Left hindlimb (tissue), 1 donor: ENCODE measurements around the gene PAM.
A peak's percentile ranks its signal among the peaks of the same experiment; 100 is the strongest.
"Not testable (repeated sequence)": the region's sequence is repeated elsewhere in the genome, so short reads cannot be mapped to it uniquely, and the experiment has no call there.

Experiments used
- DNase-seq: peaks from one replicate; pipeline ENCODE4 v3.0.0-alpha.2; 2018

PAM gene

DNA sequence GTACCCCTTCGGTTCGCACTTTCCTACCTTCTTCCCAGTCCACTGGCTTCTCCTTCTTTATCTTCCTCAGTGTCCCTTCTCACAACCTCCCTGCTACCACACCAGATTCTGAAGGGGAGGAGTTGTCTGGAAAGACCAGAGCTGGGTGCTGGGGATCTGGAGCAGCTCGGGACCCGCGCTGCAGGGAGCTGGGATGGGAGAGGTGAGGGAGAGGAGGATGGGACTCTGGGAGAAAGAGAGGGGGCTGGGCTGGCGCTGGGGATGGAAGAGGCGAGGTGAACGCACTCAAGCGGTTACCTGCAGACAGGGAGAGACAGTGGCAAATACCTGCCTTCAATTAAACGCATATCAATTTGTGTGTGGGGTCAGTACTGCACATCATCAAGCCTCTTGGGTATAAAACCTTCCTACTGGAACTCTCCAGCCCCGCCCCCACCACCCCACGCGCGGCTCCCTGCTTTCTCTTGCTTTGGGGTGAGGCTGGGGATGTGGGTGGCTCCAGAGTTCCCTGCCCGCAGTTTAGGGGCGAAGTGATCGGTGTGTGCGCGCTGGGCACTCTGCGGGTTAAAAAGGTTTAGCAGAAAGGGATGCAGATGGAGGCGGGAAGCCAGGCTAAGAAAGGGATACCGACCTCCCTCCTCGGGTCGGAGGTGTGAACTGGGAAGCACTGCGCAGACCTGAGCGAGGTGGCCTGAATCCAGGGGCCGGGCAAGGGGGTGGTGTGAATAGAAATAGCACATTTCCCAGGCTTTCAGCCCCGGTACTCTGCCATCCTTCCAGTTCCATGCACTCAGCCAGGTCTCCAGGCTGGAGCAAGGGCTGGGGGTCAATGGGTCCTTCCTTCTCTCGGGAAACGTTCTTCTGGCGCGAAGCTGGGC lies 977 bp upstream of the PAM start:
- DNase-seq = peak; percentile 43

DNA sequence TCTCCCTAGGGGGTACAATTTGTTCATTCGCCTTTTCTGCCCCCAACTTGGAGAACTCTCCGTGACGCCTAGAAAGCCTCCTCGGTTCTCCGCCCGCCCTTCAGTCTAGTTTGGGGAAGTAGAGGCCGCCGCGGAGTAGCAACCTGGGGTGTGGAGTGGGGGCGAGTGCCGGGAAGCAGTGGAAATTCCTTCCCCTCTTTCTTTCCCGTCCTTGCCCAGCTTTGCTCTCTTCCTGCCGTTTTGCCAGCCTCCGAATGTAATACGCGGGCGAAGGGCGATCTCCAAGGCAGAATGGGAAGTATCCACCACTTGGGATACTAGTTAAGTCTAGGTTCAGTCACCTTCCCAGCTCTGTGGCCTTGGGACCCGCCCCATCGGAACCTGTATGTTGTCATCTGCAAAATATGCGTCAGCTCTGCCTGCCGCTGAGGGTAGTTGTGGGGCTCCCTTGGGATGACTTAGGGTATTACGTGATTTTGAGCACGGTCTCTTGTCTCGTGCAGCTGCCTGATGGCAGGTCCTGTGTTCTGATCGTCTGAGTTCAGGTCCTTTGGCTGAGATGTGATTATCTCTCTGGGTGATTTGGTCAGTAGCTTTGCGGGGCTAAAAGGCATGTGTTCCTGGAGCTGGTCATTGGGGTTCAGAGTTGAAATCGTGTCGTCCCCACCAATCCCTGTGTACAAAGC lies 724 bp downstream of the PAM start:
- peak; percentile 61 for DNase-seq

DNA sequence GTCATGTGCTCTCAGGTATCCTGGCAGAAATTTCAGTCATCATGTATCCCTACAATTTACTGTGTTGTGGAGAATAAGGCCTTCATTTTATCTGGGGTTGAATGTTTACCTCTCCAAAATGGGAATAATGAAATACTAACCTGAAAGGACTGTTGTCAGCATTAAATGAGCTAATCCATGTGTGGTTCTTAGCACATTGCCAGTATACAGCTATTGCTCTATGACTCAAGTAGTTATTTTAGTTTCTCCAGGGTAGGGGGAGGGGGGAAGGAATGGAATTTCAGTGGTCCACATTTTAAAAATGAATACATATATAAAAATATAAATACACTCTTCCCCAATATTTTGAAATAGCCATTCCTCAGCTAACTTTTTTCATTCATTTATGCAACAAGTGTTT lies 3.5 kb downstream of the PAM start:
- DNase-seq = no peak

DNA sequence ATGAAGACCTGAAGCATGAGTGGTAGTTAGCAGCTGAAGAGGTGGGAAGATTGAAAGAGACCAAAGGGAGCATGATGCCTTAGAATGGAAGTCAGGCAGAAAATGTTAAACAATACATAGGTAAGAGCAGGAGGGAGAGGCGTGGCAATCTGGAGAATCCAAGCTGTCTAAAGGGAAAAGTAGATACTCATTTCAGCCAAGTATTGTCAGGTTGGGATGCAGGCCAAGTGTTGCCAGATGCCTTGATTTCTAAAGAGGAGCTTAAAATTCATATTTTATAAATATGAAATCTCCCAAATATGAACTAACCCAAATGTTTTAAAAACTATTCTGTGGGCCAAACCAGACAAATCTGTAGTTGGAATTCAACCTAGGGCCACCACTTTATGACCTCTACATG lies 4.2 kb downstream of the PAM start:
- no peak for DNase-seq

DNA sequence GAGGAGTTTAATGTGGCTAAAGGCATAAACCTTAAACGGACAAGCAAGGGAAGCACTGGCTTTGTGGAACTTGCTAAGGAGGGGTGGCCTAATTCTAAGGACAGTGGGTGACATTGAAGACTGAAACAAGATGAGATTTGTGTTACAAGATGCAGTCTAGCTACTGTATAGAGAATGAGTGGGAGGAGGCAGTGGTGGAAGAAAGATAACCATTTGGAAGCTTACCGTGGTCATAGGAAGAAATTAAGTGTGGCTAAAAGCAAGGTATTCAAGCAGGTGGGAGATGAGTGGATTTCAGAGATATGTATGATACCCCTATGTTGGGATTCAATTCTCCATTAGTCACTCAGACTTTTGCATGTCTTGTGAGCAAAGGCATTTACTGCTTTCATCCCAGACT lies 4.6 kb downstream of the PAM start:
- no peak for DNase-seq

DNA sequence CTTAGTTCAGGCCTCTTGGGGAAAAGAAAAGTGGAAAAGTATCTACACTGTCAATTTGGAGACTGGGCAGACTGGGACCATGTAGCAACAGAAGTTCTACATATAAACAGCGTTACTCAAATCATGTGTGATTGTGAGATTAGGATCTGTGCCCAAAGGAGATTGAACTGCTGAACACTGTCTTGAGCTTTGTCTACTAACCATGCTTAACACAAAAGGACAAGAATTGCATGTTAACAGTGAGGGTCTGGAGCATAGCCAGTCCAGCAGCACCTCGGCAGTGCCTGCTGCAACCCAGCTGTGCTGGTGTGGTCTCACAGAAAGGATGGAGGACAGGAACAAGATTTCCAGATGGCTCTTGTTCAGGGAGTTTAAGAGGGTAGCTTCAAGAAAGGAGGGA lies 5.7 kb downstream of the PAM start:
- no peak for DNase-seq

DNA sequence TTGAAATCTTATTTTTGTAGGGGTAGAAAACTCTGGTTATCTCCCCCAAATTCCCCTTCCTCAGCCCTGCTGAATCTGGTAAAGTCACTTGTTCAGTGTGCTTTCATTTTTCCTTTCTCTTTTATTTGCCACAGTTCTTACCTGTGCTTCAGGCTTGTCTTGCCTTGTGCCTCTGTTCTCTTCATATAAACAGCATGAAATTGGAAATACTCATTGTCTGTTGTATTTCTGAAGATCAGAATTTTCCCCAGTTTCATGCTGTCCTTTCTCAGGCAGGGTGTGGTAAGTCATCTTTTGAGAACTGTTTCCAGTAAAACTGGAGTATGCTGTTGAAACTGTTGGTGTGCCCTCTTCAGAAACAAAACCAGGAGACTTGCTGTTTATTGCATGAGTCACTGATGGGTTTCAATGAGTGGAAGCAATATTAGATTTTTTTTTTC lies 7.0 kb downstream of the PAM start:
- no peak for DNase-seq

DNA sequence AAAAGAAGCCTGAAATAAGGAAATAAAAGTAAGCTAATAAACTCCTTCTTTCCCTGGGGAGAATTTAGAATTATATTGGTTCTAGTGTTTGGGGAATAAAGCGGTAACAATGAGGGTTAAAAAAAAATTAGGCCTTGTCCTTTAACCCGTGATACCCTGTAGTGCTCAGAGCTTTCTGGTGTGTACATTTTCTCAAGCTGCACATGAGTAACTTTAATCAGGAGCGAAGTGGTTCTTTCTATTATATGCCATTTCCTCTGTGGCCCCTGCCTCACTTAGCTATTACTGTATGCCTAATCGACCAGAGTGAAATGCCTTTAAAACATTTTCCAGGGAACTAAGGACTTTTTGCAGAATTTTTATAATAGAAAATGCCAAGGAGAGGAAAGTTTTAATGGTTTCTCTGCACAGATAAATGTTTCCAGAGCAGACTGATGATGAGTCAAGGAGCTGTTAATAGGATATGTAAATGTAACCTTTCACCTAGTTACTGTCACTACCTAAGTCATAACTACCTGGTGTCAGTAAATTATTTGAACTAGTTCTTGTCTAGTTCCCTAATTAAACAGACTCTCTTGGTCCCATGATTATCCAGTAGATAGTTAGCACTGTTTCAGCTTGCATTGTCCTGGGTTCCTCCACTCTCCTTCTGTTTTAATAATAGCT lies 7.6 kb downstream of the PAM start:
- DNase-seq = no peak

DNA sequence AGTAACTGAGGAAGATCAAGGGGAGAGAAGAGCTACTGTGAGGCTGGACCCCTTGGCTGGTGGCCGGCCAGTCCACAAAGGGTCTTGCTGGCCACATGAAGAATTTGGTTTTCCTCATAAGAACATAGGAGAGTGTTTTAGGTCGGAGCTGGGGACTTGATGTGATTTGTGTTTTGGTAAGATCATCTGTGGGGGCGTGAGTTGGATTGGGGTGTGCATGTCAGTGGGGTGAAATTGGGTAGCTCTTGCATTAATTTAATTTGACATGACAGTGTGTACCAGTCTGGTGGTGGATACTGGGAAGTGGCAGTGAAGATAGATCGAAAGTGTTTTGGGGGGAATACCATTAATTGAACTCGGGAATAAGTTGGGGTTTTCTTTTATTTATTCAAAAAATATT lies 8.6 kb downstream of the PAM start:
- DNase-seq = no peak

DNA sequence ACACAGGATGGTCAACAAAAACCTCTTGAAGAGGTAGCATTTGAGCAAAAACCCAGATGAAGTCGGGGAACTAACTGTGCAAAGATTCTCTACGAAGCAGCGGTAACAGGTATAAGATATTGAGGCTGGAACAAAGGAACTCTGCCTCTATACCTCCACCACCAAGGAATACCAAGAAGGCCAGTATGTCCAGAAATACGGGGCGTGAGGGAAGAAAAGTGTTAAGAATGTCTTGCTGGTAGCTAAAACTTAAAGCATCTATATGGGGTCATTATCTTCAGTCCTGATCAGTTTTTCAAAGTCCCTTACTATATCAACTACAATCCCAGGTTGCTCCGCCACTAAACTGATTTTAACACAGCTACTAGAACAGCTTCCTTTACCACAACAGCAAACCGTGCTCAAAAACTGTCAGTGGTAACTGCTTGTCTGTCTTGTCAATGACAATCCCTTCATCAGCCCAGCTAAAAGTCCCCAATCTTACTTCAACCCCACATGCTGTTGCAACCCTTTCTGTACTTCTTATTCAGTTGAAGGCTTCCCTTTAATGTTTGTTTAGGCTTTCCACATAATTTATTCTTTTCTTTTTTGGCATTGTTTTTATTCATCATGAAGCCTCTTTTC lies 9.4 kb downstream of the PAM start:
- DNase-seq = no peak

DNA sequence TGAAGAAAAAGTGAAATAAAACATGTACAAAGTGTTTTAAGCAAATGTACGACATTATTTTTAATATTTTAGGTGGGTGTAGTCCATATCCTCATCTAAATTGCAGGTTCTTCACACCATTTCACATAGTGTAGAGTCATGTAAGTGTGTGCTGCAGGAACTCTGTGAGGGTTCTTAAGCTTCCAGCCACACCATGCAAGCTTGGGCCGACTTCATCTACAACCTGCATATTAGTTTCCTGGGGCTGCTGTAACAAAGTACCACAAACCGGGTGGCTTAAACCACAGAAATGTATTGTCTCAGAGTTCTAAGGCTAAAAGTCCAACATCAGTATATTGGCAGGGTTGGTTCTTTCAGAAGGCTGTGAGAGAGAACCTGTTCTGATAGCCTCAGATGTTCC lies 10.2 kb downstream of the PAM start:
- no peak for DNase-seq

DNA sequence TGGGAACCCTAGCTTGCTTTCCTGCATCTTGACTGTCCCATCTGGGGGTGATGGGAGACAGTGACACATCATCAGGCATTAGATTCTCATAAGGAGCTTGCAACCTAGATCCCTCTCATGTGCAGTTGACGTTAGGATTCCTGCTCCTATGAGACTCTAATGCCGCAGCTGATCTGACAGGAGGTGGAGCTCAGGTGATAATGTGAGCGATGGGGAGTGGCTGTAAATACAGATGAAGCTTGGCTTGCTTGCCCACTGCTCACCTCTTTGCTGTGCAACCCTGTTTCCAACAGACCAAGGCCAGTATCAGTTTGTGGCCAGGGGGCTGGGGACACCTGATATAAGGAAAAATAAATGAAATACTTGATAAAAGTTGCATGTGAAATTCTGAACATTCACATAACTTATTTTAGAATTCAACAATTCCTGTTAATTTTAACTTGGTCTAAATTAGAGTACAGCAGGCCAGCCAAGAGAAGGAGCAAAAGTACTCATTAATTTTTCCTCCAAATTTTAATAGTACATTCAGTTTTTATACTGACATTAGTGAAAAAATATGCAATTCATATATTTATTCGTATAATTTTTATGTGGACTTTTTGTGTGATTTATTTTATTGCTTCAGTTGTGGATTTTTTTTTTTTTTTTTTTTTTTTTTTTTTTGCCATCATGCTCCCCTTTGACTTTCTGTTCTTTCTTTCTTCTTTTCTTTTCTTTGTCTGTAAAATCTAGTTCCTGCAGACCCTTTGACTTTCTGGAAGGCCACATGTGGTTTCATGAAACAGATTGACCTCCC lies 11.4 kb downstream of the PAM start:
- DNase-seq = no peak

DNA sequence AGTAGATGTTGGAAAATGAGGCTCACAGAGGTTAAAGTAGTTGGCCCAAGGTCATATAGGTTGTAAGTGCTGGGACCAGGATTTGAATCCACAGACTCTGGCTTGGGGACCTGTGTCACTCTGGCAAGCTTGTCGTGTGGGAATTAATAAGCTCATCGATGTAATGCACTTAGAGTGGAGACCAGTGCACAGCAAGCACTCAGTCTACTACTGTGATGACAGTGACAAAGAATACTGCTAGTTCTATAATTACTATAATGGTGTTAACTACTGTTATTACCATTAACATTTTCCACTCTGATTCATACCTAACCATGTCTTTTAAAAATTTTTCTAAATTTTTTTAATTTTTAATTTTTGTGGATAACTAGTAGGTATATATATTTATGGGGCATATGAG lies 12.8 kb downstream of the PAM start:
- DNase-seq = no peak

DNA sequence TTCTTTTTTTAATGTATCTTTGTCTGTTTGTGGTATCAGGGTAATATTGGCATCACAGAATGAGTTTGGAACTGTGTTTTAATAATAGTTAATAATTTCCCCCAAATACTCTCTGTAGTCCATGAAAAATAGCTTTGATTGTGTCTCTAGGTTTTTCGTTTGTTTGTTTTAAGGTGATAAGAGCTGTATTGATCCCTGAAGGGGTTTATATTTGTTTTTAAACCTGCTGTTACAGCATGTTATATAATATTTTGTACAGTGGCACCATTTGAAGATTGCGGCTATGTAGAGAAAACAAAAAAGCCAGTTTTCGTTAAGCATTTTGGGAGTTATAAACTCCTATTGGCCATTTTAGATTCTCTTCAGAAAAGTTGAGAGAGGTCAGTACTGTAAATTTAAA lies 15.7 kb downstream of the PAM start:
- no peak for DNase-seq

DNA sequence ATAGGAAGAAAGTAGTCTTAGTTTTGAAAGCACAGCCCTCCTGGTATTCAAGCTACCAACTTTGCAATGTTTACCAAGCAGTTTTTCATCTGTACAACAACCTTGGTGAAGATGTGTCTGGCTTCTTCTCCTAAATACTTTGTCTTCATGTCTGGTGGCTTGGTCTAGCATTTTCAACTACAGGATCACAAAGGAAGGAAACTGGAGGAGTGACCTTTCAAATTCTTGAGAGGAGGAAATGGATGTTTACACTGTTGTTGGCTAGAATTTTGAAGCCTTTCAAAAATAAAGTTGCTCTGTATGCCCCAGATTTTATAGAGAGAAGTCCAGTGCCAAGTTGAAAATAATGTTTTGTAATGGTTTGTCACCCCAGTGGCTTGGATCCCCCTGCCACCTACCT lies 16.3 kb downstream of the PAM start:
- no peak for DNase-seq

DNA sequence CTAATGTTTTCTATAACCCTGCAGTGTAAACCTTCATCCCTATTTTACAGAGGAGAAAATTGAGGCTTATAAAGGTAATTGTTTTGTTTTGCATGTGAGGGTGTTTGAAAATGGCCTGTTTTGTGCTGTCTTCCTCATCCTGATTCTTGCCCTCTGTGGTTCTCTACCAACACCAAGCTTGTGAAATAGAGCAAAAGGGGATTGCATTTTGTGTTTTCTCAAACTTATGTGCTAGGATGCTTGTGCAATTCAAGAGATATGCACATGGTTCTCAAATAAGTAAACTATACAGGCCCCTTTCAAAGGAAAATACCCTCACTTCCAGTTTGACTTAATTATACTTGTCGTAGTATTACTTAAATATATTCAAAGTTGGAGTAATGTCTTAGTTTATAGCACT lies 17.2 kb downstream of the PAM start:
- no peak for DNase-seq

DNA sequence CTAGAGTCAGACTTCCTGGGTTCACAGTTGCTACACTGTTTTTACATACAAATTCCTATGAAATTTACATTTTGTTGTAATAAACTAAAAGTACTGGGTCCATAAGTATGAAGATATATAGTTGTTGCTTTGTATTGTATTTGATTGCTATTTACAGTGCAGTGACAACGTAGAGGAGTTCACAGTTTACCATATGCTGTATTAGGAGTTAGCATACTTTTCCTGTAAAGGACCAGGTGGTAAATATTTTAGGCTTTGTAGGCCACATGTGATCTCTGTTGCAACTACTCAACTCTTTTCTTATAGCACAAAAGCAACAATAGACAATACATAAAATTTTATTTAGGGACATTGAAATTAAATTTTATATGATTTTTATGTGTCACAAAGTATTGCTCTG lies 18.0 kb downstream of the PAM start:
- no peak for DNase-seq

DNA sequence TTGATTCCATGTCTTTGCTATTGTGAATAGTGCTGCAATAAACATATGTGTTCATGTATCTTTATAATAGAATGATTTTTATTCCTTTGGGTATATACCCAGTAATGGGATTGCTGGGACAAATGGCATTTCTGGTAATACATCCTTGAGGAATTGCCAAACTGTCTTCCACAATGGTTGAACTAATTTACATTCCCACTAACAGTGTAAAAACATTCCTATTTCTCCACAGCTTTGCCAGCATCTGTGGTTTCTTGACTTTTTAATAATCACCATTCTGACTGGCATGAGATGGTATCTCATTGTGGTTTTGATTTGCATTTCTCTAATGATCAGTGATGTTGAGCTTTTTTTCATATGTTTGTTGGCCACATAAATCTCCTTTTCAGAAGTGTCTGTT lies 20.7 kb downstream of the PAM start:
- not testable (repeated sequence) for DNase-seq

DNA sequence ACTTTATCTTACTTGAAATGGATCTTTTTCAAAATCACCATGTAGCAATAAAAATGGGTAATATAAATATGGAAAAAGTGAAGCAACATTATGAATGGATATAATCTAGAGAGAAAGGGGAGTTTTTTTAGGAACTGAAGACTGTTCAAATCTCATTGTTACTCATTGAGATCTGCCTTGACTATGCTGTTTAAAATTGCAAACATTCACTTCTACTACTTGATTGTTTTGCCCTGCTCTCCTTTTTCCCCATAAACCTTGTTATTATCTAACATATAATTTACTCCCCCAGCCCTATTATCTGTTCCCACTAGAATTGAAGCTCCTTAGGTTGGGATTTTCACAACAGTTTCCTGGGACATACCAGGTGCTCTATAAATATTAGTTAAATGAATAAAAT lies 22.0 kb downstream of the PAM start:
- DNase-seq = no peak

DNA sequence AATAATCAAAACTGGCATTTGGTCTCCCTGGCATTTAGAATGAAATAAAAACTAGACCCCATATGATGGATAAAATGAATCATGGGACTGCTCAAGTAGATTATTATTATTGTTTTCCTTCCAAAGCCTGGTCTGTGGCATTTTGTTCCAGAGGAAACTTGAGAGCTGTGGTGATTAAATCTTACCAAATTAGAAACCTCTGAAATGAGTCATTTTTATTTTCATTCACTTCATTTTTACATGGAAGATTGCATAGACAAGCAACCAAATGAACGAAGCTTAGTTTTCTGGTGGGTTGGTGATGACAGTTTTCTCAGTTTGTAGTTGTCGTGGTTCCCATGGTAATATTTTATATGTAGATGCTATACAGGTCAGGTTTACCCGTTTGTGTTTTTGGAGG lies 23.4 kb downstream of the PAM start:
- no peak for DNase-seq

DNA sequence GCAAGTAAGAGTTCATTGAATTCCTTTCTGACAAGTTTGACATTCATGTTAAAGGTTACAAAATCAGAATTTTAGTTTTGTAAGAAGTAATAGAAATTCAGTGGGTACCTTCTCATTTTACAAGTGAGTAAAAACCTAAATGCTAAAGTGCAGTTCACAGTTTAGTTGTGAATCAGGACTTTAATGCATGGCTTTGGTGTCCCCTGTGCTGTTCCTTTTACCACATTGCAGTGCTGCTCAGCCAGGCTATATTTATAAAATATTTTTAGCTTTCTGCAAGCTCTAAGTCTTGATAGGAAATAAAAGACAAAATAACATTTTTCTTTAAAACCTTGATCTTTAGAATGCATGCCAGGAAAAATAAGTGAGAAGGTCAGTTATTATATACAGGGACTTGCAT lies 26.3 kb downstream of the PAM start:
- no peak for DNase-seq

DNA sequence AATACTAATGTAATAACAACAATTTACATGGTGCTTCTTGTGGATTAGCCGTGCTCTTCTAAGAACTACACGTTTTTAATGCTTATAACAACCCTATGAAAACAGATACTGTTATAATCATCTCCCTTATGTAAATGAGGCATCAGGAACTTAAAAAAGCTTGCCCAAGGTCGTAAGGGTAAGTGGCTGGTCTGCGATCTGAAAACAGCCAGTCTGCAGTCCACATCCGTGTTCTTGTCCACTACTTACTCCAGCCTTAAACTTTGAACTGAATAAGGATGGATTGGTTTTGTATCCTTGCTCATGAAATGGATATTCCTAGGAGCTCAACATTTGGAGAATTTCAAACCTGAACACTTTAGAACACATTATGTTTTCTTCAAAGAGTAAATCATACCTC lies 26.7 kb downstream of the PAM start:
- DNase-seq = no peak
